ENCODE measurements around the gene RAET1G.
"Not testable (repeated sequence)": the region's sequence is repeated elsewhere in the genome, so short reads cannot be mapped to it uniquely, and the experiment has no call there.

RAET1G gene

GRCh38 chr6:149951096-149951495 lies 28.2 kb upstream of the RAET1G start:
- Histone ChIP-seq H3K9me3 (replicated peaks; ENCODE audit: low read length) (no peaks in the 10 kb centered on the region), H3K4me2 (ENCODE audit: low read length) (no peak overlapping the region), H3K9ac (ENCODE audit: low read depth, low read length) (no peak overlapping the region), H3K27me3 (ENCODE audit: control insufficient read depth, insufficient read depth, low read length) (peaks cover 52% of the 10 kb centered on the region), H3K4me3 (ENCODE audit: low read length) (no peak overlapping the region), H3K36me3 (ENCODE audit: insufficient read depth, low read length) (peaks cover 3% of the 10 kb centered on the region), H3K4me1 (ENCODE audit: control insufficient read depth, insufficient read depth, low read length) (peaks cover 3% of the 10 kb centered on the region)

GRCh38 chr6:149950423-149950822 lies 27.5 kb upstream of the RAET1G start:
- H3K27me3 ChIP-seq (ENCODE audit: control insufficient read depth, insufficient read depth, low read length) = peaks cover 45% of the 10 kb centered on the region

GRCh38 chr6:149948616-149949015 lies 25.7 kb upstream of the RAET1G start:
- peaks cover 3% of the 10 kb centered on the region for H3K36me3 ChIP-seq (ENCODE audit: insufficient read depth, low read length)
- no peak overlapping the region for H3K4me2 ChIP-seq (ENCODE audit: low read length)
- no peaks in the 10 kb centered on the region for H3K9me3 ChIP-seq (replicated peaks; ENCODE audit: low read length)
- no peak overlapping the region for H3K4me3 ChIP-seq (ENCODE audit: low read length)
- no peak overlapping the region for H3K9ac ChIP-seq (ENCODE audit: low read depth, low read length)
- H3K4me1 ChIP-seq (ENCODE audit: control insufficient read depth, insufficient read depth, low read length) = no peaks in the 10 kb centered on the region
- peaks cover 36% of the 10 kb centered on the region for H3K27me3 ChIP-seq (ENCODE audit: control insufficient read depth, insufficient read depth, low read length)

More at GRCh38 chr6:149950423-149950822, 27.5 kb upstream of the RAET1G start:
- Histone ChIP-seq H3K4me1 (ENCODE audit: control insufficient read depth, insufficient read depth, low read length) (peaks cover 3% of the 10 kb centered on the region), H3K36me3 (ENCODE audit: insufficient read depth, low read length) (peaks cover 3% of the 10 kb centered on the region), H3K9ac (ENCODE audit: low read depth, low read length) (no peak overlapping the region), H3K4me2 (ENCODE audit: low read length) (no peak overlapping the region), H3K4me3 (ENCODE audit: low read length) (no peak overlapping the region), H3K9me3 (replicated peaks; ENCODE audit: low read length) (no peaks in the 10 kb centered on the region)

GRCh38 chr6:149948011-149948410 lies 25.1 kb upstream of the RAET1G start:
- no peaks in the 10 kb centered on the region for H3K4me1 ChIP-seq (ENCODE audit: control insufficient read depth, insufficient read depth, low read length)
- peaks cover 30% of the 10 kb centered on the region for H3K27me3 ChIP-seq (ENCODE audit: control insufficient read depth, insufficient read depth, low read length)
- H3K9me3 ChIP-seq (replicated peaks; ENCODE audit: low read length) = no peaks in the 10 kb centered on the region
- no peak overlapping the region for H3K9ac ChIP-seq (ENCODE audit: low read depth, low read length)
- H3K4me3 ChIP-seq (ENCODE audit: low read length) = no peak overlapping the region
- H3K4me2 ChIP-seq (ENCODE audit: low read length) = no peak overlapping the region
- H3K36me3 ChIP-seq (ENCODE audit: insufficient read depth, low read length) = peaks cover 3% of the 10 kb centered on the region

GRCh38 chr6:149947533-149947932 lies 24.6 kb upstream of the RAET1G start:
- H3K9me3 ChIP-seq (replicated peaks; ENCODE audit: low read length); H3K9ac ChIP-seq (ENCODE audit: low read depth, low read length); H3K4me3 ChIP-seq (ENCODE audit: low read length); H3K36me3 ChIP-seq (ENCODE audit: insufficient read depth, low read length); H3K4me2 ChIP-seq (ENCODE audit: low read length); H3K4me1 ChIP-seq (ENCODE audit: control insufficient read depth, insufficient read depth, low read length): not testable (repeated sequence)
- peaks cover 25% of the 10 kb centered on the region for H3K27me3 ChIP-seq (ENCODE audit: control insufficient read depth, insufficient read depth, low read length)

- not testable (repeated sequence) for H3K9me3 ChIP-seq (replicated peaks; ENCODE audit: low read length); H3K36me3 ChIP-seq (ENCODE audit: insufficient read depth, low read length); H3K4me3 ChIP-seq (ENCODE audit: low read length); H3K4me1 ChIP-seq (ENCODE audit: control insufficient read depth, insufficient read depth, low read length); H3K9ac ChIP-seq (ENCODE audit: low read depth, low read length); H3K4me2 ChIP-seq (ENCODE audit: low read length)
- peaks cover 16% of the 10 kb centered on the region for H3K27me3 ChIP-seq (ENCODE audit: control insufficient read depth, insufficient read depth, low read length)
Measured at GRCh38 chr6:149946631-149947030, 23.7 kb upstream of the RAET1G start.

GRCh38 chr6:149945276-149945675 lies 22.4 kb upstream of the RAET1G start:
- not testable (repeated sequence) for H3K9ac ChIP-seq (ENCODE audit: low read depth, low read length); H3K27me3 ChIP-seq (ENCODE audit: control insufficient read depth, insufficient read depth, low read length)

GRCh38 chr6:149943321-149943720 lies 20.4 kb upstream of the RAET1G start:
- peaks cover 14% of the 10 kb centered on the region for H3K27me3 ChIP-seq (ENCODE audit: control insufficient read depth, insufficient read depth, low read length)

More at GRCh38 chr6:149945276-149945675, 22.4 kb upstream of the RAET1G start:
- not testable (repeated sequence) for H3K4me1 ChIP-seq (ENCODE audit: control insufficient read depth, insufficient read depth, low read length); H3K4me2 ChIP-seq (ENCODE audit: low read length); H3K36me3 ChIP-seq (ENCODE audit: insufficient read depth, low read length); H3K4me3 ChIP-seq (ENCODE audit: low read length); H3K9me3 ChIP-seq (replicated peaks; ENCODE audit: low read length)

GRCh38 chr6:149942461-149942829 lies 19.5 kb upstream of the RAET1G start:
- Histone ChIP-seq H3K27me3 (ENCODE audit: control insufficient read depth, insufficient read depth, low read length) (peaks cover 20% of the 10 kb centered on the region), H3K4me2 (ENCODE audit: low read length) (peak overlapping the region; percentile 96), H3K4me1 (ENCODE audit: control insufficient read depth, insufficient read depth, low read length) (peaks cover 9% of the 10 kb centered on the region), H3K9ac (ENCODE audit: low read depth, low read length) (peak overlapping the region; percentile 87), H3K36me3 (ENCODE audit: insufficient read depth, low read length) (no peaks in the 10 kb centered on the region), H3K4me3 (ENCODE audit: low read length) (peak overlapping the region; percentile 95), H3K9me3 (replicated peaks; ENCODE audit: low read length) (no peaks in the 10 kb centered on the region)

More at GRCh38 chr6:149943321-149943720, 20.4 kb upstream of the RAET1G start:
- not testable (repeated sequence) for H3K9ac ChIP-seq (ENCODE audit: low read depth, low read length); H3K4me1 ChIP-seq (ENCODE audit: control insufficient read depth, insufficient read depth, low read length); H3K4me2 ChIP-seq (ENCODE audit: low read length); H3K9me3 ChIP-seq (replicated peaks; ENCODE audit: low read length); H3K4me3 ChIP-seq (ENCODE audit: low read length); H3K36me3 ChIP-seq (ENCODE audit: insufficient read depth, low read length)

- peak within 1 kb of the TSS; percentile 95 for H3K4me3 ChIP-seq (ENCODE audit: low read length)
- H3K4me1 ChIP-seq (ENCODE audit: control insufficient read depth, insufficient read depth, low read length) = peaks cover 9% of the 10 kb centered on the region
- H3K9me3 ChIP-seq (replicated peaks; ENCODE audit: low read length) = no peaks in the 10 kb centered on the region
- peak within 1 kb of the TSS; percentile 96 for H3K4me2 ChIP-seq (ENCODE audit: low read length)
- peaks cover 24% of the 10 kb centered on the region for H3K27me3 ChIP-seq (ENCODE audit: control insufficient read depth, insufficient read depth, low read length)
- H3K9ac ChIP-seq (ENCODE audit: low read depth, low read length) = peak within 1 kb of the TSS; percentile 87
- H3K36me3 ChIP-seq (ENCODE audit: insufficient read depth, low read length) = no peaks in the 10 kb centered on the region
Measured at GRCh38 chr6:149941583-149942460, 18.9 kb upstream of the RAET1G start, which contains the start of gene ULBP2. Gene ULBP2 (plus strand): TSS chr6:149942014. CDS start chr6:149942073, 59 bp downstream.

- Histone ChIP-seq H3K4me3 (ENCODE audit: low read length) (no peak overlapping the region), H3K9ac (ENCODE audit: low read depth, low read length) (no peak overlapping the region), H3K4me2 (ENCODE audit: low read length) (no peak overlapping the region), H3K27me3 (ENCODE audit: control insufficient read depth, insufficient read depth, low read length) (peaks cover 35% of the 10 kb centered on the region), H3K36me3 (ENCODE audit: insufficient read depth, low read length) (no peaks in the 10 kb centered on the region), H3K9me3 (replicated peaks; ENCODE audit: low read length) (no peaks in the 10 kb centered on the region), H3K4me1 (ENCODE audit: control insufficient read depth, insufficient read depth, low read length) (peaks cover 9% of the 10 kb centered on the region)
Measured at GRCh38 chr6:149940672-149940982, 17.7 kb upstream of the RAET1G start.

Measured in skeletal muscle satellite cell (primary cell).